Mesendoderm (in vitro differentiated cells): ENCODE measurements around the gene BET1.

Source experiments
- DNase-seq: peaks from one replicate; pipeline ENCODE4 v3.0.0; 2013
- H2AK5ac ChIP-seq: 2 replicates; pipeline ENCODE4 v1.6.1; 2013; ENCODE audit warnings: low read length, inconsistent platforms
- H2BK120ac ChIP-seq: 2 replicates; pipeline ENCODE4 v1.6.1; 2013; ENCODE audit warnings: low read depth, mild to moderate bottlenecking, low read length, moderate library complexity, mixed read lengths
- H2BK15ac ChIP-seq: replicated peaks from 2 replicates; pipeline ENCODE4 v1.6.1; 2013; ENCODE audit warnings: low read depth, mild to moderate bottlenecking, moderate library complexity
- H2BK5ac ChIP-seq: 2 replicates; pipeline ENCODE4 v1.6.1; 2013; ENCODE audit warnings: low read length, inconsistent platforms
- H3K18ac ChIP-seq: 2 replicates; pipeline ENCODE4 v1.6.1; 2013; ENCODE audit warnings: mild to moderate bottlenecking, low read length, mixed read lengths
- H3K23ac ChIP-seq: one replicate; pipeline ENCODE4 v1.6.1; 2013; ENCODE audit warnings: low read length
- H3K27ac ChIP-seq: 2 replicates; pipeline ENCODE4 v1.5.1; 2013; ENCODE audit warnings: low read depth, mild to moderate bottlenecking, inconsistent platforms, low read length, moderate library complexity
- H3K27me3 ChIP-seq: 2 replicates; pipeline ENCODE4 v1.6.1; 2013; ENCODE audit warnings: low read length, control low read depth, mild to moderate bottlenecking, inconsistent platforms; ENCODE audit not compliant: insufficient read depth, poor library complexity
- H3K36me3 ChIP-seq: 2 replicates; pipeline ENCODE4 v1.6.1; 2013; ENCODE audit warnings: low read length, inconsistent platforms; ENCODE audit not compliant: control insufficient read depth, insufficient read depth
- H3K4ac ChIP-seq: one replicate; pipeline ENCODE4 v1.6.1; 2013; ENCODE audit warnings: low read depth, mild to moderate bottlenecking, low read length, moderate library complexity
- H3K4me1 ChIP-seq: 2 replicates; pipeline ENCODE4 v1.6.1; 2013; ENCODE audit warnings: low read depth, low read length, inconsistent platforms; ENCODE audit not compliant: control insufficient read depth
- H3K4me2 ChIP-seq: 2 replicates; pipeline ENCODE4 v1.6.1; 2013; ENCODE audit warnings: low read length
- H3K4me3 ChIP-seq: 2 replicates; pipeline ENCODE4 v1.5.1; 2013; ENCODE audit warnings: mild to moderate bottlenecking, low read length
- H3K56ac ChIP-seq: one replicate; pipeline ENCODE4 v1.6.1; 2013; ENCODE audit warnings: low read length
- H3K79me1 ChIP-seq: 2 replicates; pipeline ENCODE4 v1.6.1; 2013; ENCODE audit warnings: low read length, inconsistent platforms
- H3K79me2 ChIP-seq: 2 replicates; pipeline ENCODE4 v1.6.1; 2013; ENCODE audit warnings: mild to moderate bottlenecking, low read length; ENCODE audit not compliant: control insufficient read depth, insufficient read depth
- H3K9ac ChIP-seq: 2 replicates; pipeline ENCODE4 v1.6.1; 2013; ENCODE audit warnings: low read length, inconsistent platforms
- H4K5ac ChIP-seq: one replicate; pipeline ENCODE4 v1.6.1; 2013; ENCODE audit warnings: low read length
- H4K8ac ChIP-seq: one replicate; pipeline ENCODE4 v1.6.1; 2013; ENCODE audit warnings: low read depth, mild to moderate bottlenecking, control low read depth, low read length, moderate library complexity
- WGBS: extraction: QIAGEN DNeasy Blood & Tissue Kit; methylation state at CpG from one replicate; pipeline ENCODE4 v1.1.7; 2013; ENCODE audit warnings: low lambda C conversion rate, missing lambda C conversion rate; ENCODE audit not compliant: insufficient coverage; ENCODE audit errors: extremely low coverage; 5-methylcytosine and 5-hydroxymethylcytosine counted together

Gene BET1

GRCh38 chr7:93977211-93977950, 26.8 kb downstream of the BET1 start:
- no peaks in the 10 kb centered on the region for H3K79me2 ChIP-seq
- no peak overlapping the region for H3K4ac ChIP-seq
- H3K18ac ChIP-seq, result no peak overlapping the region
- H3K9ac ChIP-seq, result no peak overlapping the region
- H3K27me3 ChIP-seq, result no peaks in the 10 kb centered on the region
- H3K36me3 ChIP-seq, result no peaks in the 10 kb centered on the region
- DNase-seq, result no peak
- H3K4me1 ChIP-seq, result no peaks in the 10 kb centered on the region
- no peak overlapping the region for H3K23ac ChIP-seq
- H3K56ac ChIP-seq, result no peak overlapping the region
- no CpG with 5 or more reads among the region's 7 CpGs for WGBS
- H3K79me1 ChIP-seq, result no peaks in the 10 kb centered on the region
- H3K4me2 ChIP-seq, result no peak overlapping the region
- H2AK5ac ChIP-seq, result no peak overlapping the region
- no peak overlapping the region for H3K27ac ChIP-seq
- no peak overlapping the region for H2BK5ac ChIP-seq
- H4K8ac ChIP-seq, result no peak overlapping the region
- H4K5ac ChIP-seq, result no peak overlapping the region
- H2BK15ac ChIP-seq, result no peak overlapping the region
- no peak overlapping the region for H3K4me3 ChIP-seq
- no peak overlapping the region for H2BK120ac ChIP-seq

DNA sequence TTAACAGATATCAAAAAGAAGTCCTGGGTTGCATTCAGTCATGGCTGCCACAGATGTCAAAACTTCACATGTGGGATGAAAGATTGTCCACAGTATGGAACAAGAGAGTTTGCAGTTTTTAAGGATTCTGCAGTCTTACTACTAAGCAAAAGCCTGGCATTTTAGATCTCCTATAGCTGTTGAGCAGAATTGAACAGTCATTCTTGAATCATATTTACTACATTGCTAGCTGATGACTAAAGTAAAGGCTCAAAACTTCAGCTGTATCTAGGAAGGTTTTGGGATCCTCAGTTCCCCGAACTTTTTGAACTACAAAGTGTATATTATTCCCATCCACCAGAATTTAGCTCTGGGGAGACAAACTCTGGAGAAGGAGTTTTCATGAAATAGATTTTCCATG, 31.0 kb downstream of the BET1 start:
- Histone ChIP-seq H3K56ac (no peak overlapping the region), H3K4me1 (no peaks in the 10 kb centered on the region), H3K79me2 (no peaks in the 10 kb centered on the region), H3K27me3 (no peaks in the 10 kb centered on the region), H3K4ac (no peak overlapping the region), H3K4me3 (no peak overlapping the region), H3K79me1 (no peaks in the 10 kb centered on the region), H2BK5ac (no peak overlapping the region), H2BK15ac (no peak overlapping the region), H2BK120ac (no peak overlapping the region), H3K27ac (no peak overlapping the region), H4K8ac (no peak overlapping the region), H4K5ac (no peak overlapping the region), H2AK5ac (no peak overlapping the region), H3K9ac (no peak overlapping the region), H3K36me3 (no peaks in the 10 kb centered on the region), H3K18ac (no peak overlapping the region), H3K23ac (no peak overlapping the region), H3K4me2 (no peak overlapping the region)
- no peak for DNase-seq
- no CpG with 5 or more reads among the region's 1 CpG for WGBS

GRCh38 chr7:93972029-93972725, 32.0 kb downstream of the BET1 start:
- H2BK120ac ChIP-seq, result no peak overlapping the region
- H3K4me2 ChIP-seq, result no peak overlapping the region
- H4K8ac ChIP-seq, result no peak overlapping the region
- H2BK15ac ChIP-seq, result no peak overlapping the region
- H3K4me3 ChIP-seq, result no peak overlapping the region
- H3K4me1 ChIP-seq, result no peaks in the 10 kb centered on the region
- H3K18ac ChIP-seq, result no peak overlapping the region
- no peak overlapping the region for H4K5ac ChIP-seq
- no peaks in the 10 kb centered on the region for H3K79me2 ChIP-seq
- H2BK5ac ChIP-seq, result no peak overlapping the region
- no peaks in the 10 kb centered on the region for H3K79me1 ChIP-seq
- no CpG with 5 or more reads among the region's 6 CpGs for WGBS
- no peak for DNase-seq
- no peaks in the 10 kb centered on the region for H3K27me3 ChIP-seq
- H3K36me3 ChIP-seq, result no peaks in the 10 kb centered on the region
- H3K4ac ChIP-seq, result no peak overlapping the region
- no peak overlapping the region for H2AK5ac ChIP-seq
- H3K56ac ChIP-seq, result no peak overlapping the region
- H3K23ac ChIP-seq, result no peak overlapping the region
- no peak overlapping the region for H3K27ac ChIP-seq
- no peak overlapping the region for H3K9ac ChIP-seq

DNA sequence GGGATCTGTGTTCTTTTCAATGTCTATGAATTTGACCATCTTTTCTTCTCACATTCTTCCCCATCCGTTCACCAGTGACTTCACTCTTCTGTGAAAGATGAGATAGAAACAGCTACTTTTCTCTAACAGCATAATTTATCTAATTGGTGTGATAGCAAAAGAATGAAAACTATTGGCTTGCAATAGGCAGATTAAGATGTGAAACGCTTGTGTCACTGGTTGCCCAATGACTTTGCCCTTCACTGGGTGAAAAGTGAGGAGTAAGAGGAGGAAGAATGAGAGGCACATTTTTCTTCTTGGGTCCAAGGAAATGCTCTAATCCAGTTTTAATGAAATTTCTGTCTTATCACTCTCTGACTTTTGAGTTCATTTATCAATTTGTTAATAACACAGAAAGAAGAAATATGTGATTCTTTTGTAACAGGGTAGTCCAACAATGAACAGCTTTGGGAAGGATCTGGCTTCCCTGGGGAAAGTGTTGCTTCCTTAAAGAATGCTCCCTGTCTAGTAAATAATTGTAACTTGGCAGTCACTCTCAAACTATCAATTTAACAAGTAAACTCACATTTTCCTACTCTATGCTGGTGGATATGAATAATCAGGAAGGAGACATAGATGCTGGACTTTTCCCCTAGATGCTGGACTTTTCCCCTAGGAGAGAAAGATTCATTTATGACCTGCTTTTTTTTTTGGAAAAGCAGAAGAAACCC, 35.1 kb downstream of the BET1 start:
- no peak overlapping the region for H3K9ac ChIP-seq
- H3K79me2 ChIP-seq, result no peaks in the 10 kb centered on the region
- H3K27me3 ChIP-seq, result no peaks in the 10 kb centered on the region
- no peak for DNase-seq
- no peak overlapping the region for H4K5ac ChIP-seq
- no peak overlapping the region for H3K56ac ChIP-seq
- H2BK5ac ChIP-seq, result no peak overlapping the region
- no peaks in the 10 kb centered on the region for H3K79me1 ChIP-seq
- no peak overlapping the region for H2BK120ac ChIP-seq
- H4K8ac ChIP-seq, result no peak overlapping the region
- H3K36me3 ChIP-seq, result no peaks in the 10 kb centered on the region
- no peak overlapping the region for H2AK5ac ChIP-seq
- no peaks in the 10 kb centered on the region for H3K4me1 ChIP-seq
- no peak overlapping the region for H3K23ac ChIP-seq
- no peak overlapping the region for H3K4me3 ChIP-seq
- H2BK15ac ChIP-seq, result no peak overlapping the region
- no CpG with 5 or more reads among the region's 2 CpGs for WGBS
- no peak overlapping the region for H3K27ac ChIP-seq
- no peak overlapping the region for H3K4ac ChIP-seq
- H3K18ac ChIP-seq, result no peak overlapping the region
- no peak overlapping the region for H3K4me2 ChIP-seq

- H3K27ac ChIP-seq, result no peak overlapping the region
- no peaks in the 10 kb centered on the region for H3K36me3 ChIP-seq
- no CpG with 5 or more reads among the region's 3 CpGs for WGBS
- H3K79me1 ChIP-seq, result no peaks in the 10 kb centered on the region
- no peak for DNase-seq
- no peaks in the 10 kb centered on the region for H3K4me1 ChIP-seq
- no peak overlapping the region for H2BK5ac ChIP-seq
- no peaks in the 10 kb centered on the region for H3K27me3 ChIP-seq
- H3K23ac ChIP-seq, result no peak overlapping the region
- H2BK120ac ChIP-seq, result no peak overlapping the region
- no peak overlapping the region for H4K5ac ChIP-seq
- no peak overlapping the region for H3K56ac ChIP-seq
- no peak overlapping the region for H3K4me2 ChIP-seq
- no peak overlapping the region for H3K9ac ChIP-seq
- H2BK15ac ChIP-seq, result no peak overlapping the region
- no peak overlapping the region for H3K18ac ChIP-seq
- H3K4me3 ChIP-seq, result no peak overlapping the region
- no peak overlapping the region for H2AK5ac ChIP-seq
- H3K79me2 ChIP-seq, result no peaks in the 10 kb centered on the region
- H3K4ac ChIP-seq, result no peak overlapping the region
- no peak overlapping the region for H4K8ac ChIP-seq
Measured at GRCh38 chr7:93964813-93965212, 39.3 kb downstream of the BET1 start.
